ENCODE results near the gene AK8. TPM values are rescaled to one million over a fixed set of nuclear protein-coding genes. Genes with fewer than 3 reads are reported as not detected.

AK8 gene
- total and polyA plus RNA-seq, 12 donors = 0.09 to 1.0 (median 0.21) TPM; not detected in 6

- no peak for DNase-seq
- no peak for ATAC-seq
- intact Hi-C loops (cut with DNase I) = no loop called here
- peaks cover 0 to 13% (median 10%) of the 10 kb centered on the region in 9 donors for H3K4me1 ChIP-seq
- H3K9me3 ChIP-seq = no peaks in the 10 kb centered on the region
- TF ChIP-seq CTCF (IDR thresholded peaks at IDR 0.05) = no peak
- no peak overlapping the region for H3K27ac ChIP-seq
- 78% methylated on average over 10 of the region's 10 CpGs for WGBS, 2 donors
- H3K36me3 ChIP-seq = no peaks in the 10 kb centered on the region
- no peak overlapping the region for H3K4me3 ChIP-seq
- peaks cover 0 to 8% (median 0%) of the 10 kb centered on the region in 7 donors for H3K27me3 ChIP-seq
Measured at GRCh38 chr9:132854832-132855231, 23.3 kb downstream of the AK8 start.

GRCh38 chr9:132853482-132853881 is 24.6 kb downstream of the AK8 start:
- Histone ChIP-seq H3K27ac (no peak overlapping the region), H3K27me3 (peaks cover 0 to 8% (median 0%) of the 10 kb centered on the region in 7 donors), H3K4me1 (peaks cover 0 to 13% (median 10%) of the 10 kb centered on the region in 9 donors), H3K4me3 (no peak overlapping the region), H3K9me3 (no peaks in the 10 kb centered on the region), H3K36me3 (no peaks in the 10 kb centered on the region)
- 94 to 96% methylated on average over 4 of the region's 4 CpGs for WGBS, 2 donors
- TF ChIP-seq CTCF (IDR thresholded peaks at IDR 0.05) = no peak
- ATAC-seq (no peak), DNase-seq (no peak)
- intact Hi-C loops (cut with DNase I) = no loop called here

- no peak for TF ChIP-seq CTCF (IDR thresholded peaks at IDR 0.05)
- H3K27ac ChIP-seq = peak overlapping the region in 1 of 10 donors; percentile 26
- no peaks in the 10 kb centered on the region for H3K27me3 ChIP-seq
- peaks cover 0 to 3% (median 0%) of the 10 kb centered on the region in 9 donors for H3K4me1 ChIP-seq
- H3K4me3 ChIP-seq = peak overlapping the region in 1 of 10 donors; percentile 2
- ATAC-seq (peak in 6 of 8 donors; percentile 59 to 88 (median 80)), DNase-seq (peak in 1 of 2 donors; percentile 32)
- WGBS, 2 donors = 34 to 51% methylated on average over 12 of the region's 12 CpGs
- intact Hi-C loops (cut with DNase I) = no loop called here
- H3K36me3 ChIP-seq = no peaks in the 10 kb centered on the region
- no peaks in the 10 kb centered on the region for H3K9me3 ChIP-seq
Measured at GRCh38 chr9:132849185-132849706, 28.8 kb downstream of the AK8 start.

- TF ChIP-seq CTCF (IDR thresholded peaks at IDR 0.05) = no peak
- DNase-seq = no peak
- Histone ChIP-seq H3K4me1 (peaks cover 0 to 3% (median 0%) of the 10 kb centered on the region in 9 donors), H3K4me3 (no peak overlapping the region), H3K36me3 (no peaks in the 10 kb centered on the region), H3K9me3 (no peaks in the 10 kb centered on the region), H3K27me3 (no peaks in the 10 kb centered on the region), H3K27ac (no peak overlapping the region)
- no peak for ATAC-seq
- WGBS, 2 donors = 87 to 95% methylated on average over 15 of the region's 15 CpGs
- intact Hi-C loops (cut with DNase I) = no loop called here
Measured at GRCh38 chr9:132846918-132847515, 31.1 kb downstream of the AK8 start.
